NCI-H2029 treated with DMSO at 0.1 percent for 48 hours (cell line): Measurements from ENCODE around the gene SAP130.
"Not testable (repeated sequence)": the region's sequence is repeated elsewhere in the genome, so short reads cannot be mapped to it uniquely, and the experiment has no call there.

Source experiments
- DNase-seq: peaks from one replicate; lab custom pipeline; 2025; lab: John Stamatoyannopoulos, UW

Gene SAP130

GRCh38 chr2:127953128-127953718 lies 74.6 kb downstream of the SAP130 start:
- DNase-seq = no peak

GRCh38 chr2:127951026-127951425 lies 76.8 kb downstream of the SAP130 start:
- DNase-seq = no peak

GRCh38 chr2:127950264-127950663 lies 77.6 kb downstream of the SAP130 start:
- DNase-seq = no peak

- DNase-seq = no peak
Measured at GRCh38 chr2:127945281-127945680, 82.6 kb downstream of the SAP130 start.

- DNase-seq = no peak
Measured at GRCh38 chr2:127943186-127943585, 84.7 kb downstream of the SAP130 start.

GRCh38 chr2:127942002-127942401 lies 85.9 kb downstream of the SAP130 start:
- no peak for DNase-seq

- DNase-seq = no peak
Measured at GRCh38 chr2:127941461-127941860, 86.4 kb downstream of the SAP130 start.

GRCh38 chr2:127940641-127941040 lies 87.2 kb downstream of the SAP130 start:
- no peak for DNase-seq

GRCh38 chr2:127935337-127935736 lies 92.5 kb downstream of the SAP130 start:
- DNase-seq = no peak

GRCh38 chr2:127932199-127932876 lies 95.5 kb downstream of the SAP130 start:
- no peak for DNase-seq

- no peak for DNase-seq
Measured at GRCh38 chr2:127929449-127929848, 98.4 kb downstream of the SAP130 start.

GRCh38 chr2:127927384-127927783 lies 100.5 kb downstream of the SAP130 start:
- DNase-seq = no peak

GRCh38 chr2:127917916-127918315 lies 109.9 kb downstream of the SAP130 start:
- no peak for DNase-seq

- DNase-seq = no peak
Measured at GRCh38 chr2:127913808-127914457, 113.9 kb downstream of the SAP130 start.

GRCh38 chr2:127911737-127912136 lies 116.1 kb downstream of the SAP130 start:
- no peak for DNase-seq

GRCh38 chr2:127910415-127910814 lies 117.4 kb downstream of the SAP130 start:
- DNase-seq = no peak

GRCh38 chr2:127909019-127909418 lies 118.8 kb downstream of the SAP130 start:
- no peak for DNase-seq

- DNase-seq = not testable (repeated sequence)
Measured at GRCh38 chr2:127907733-127908400, 120.0 kb downstream of the SAP130 start.

GRCh38 chr2:127906206-127906926 lies 121.5 kb downstream of the SAP130 start:
- DNase-seq = no peak

GRCh38 chr2:127901339-127902056 lies 126.4 kb downstream of the SAP130 start:
- DNase-seq = no peak

- no peak for DNase-seq
Measured at GRCh38 chr2:127897531-127898211, 130.2 kb downstream of the SAP130 start.
